ENCODE data around the gene KIAA1586. TPM values are rescaled to one million over a fixed set of nuclear protein-coding genes. Genes with fewer than 3 reads are reported as not detected.
"Not testable (repeated sequence)": the region's sequence is repeated elsewhere in the genome, so short reads cannot be mapped to it uniquely, and the experiment has no call there.

Gene KIAA1586, protein sequence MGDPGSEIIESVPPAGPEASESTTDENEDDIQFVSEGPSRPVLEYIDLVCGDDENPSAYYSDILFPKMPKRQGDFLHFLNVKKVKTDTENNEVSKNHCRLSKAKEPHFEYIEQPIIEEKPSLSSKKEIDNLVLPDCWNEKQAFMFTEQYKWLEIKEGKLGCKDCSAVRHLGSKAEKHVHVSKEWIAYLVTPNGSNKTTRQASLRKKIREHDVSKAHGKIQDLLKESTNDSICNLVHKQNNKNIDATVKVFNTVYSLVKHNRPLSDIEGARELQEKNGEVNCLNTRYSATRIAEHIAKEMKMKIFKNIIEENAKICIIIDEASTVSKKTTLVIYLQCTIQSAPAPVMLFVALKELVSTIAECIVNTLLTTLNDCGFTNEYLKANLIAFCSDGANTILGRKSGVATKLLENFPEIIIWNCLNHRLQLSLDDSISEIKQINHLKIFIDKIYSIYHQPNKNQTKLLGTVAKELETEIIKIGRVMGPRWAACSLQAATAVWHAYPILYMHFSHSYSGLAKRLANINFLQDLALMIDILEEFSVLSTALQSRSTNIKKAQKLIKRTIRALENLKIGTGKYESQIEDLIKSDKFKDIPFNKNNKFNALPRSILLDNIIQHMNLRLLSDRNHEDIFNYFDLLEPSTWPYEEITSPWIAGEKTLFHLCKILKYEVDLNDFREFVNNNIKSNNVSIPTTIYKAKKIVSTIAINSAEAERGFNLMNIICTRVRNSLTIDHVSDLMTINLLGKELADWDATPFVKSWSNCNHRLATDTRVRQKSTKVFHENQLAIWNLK
- 10 to 100 TPM; 11.7 to 17.7 (median 13.9) TPM for polyA plus RNA-seq (ENCODE audit: insufficient read length in 10 of 10)
- long read RNA-seq, donor 1, transcript KIAA1586-201 (4 exons, 2,933 nt), result major isoform, 7 of 7 reads
- long read RNA-seq, donor 1, partial matches to known transcripts, result 0 of 7 reads
- long read RNA-seq, donor 1, other reads (novel, unspliced or antisense), result 0 of 7 reads
- long read RNA-seq, donor 2, partial matches to known transcripts, result 0 of 4 reads
- long read RNA-seq, donor 2, other reads (novel, unspliced or antisense), result 0 of 4 reads
- long read RNA-seq, donor 3, result 0 reads
- long read RNA-seq, donor 4, partial matches to known transcripts, result 0 of 2 reads
- long read RNA-seq, donor 4, other reads (novel, unspliced or antisense), result 0 of 2 reads
- long read RNA-seq, donor 5, transcript KIAA1586-201 (4 exons, 2,933 nt), result major isoform, 8 of 11 reads
- long read RNA-seq, donor 5, partial matches to known transcripts, result 0 of 11 reads
- long read RNA-seq, donor 5, other reads (novel, unspliced or antisense), result 0 of 11 reads
- long read RNA-seq, donor 6, transcript KIAA1586-201 (4 exons, 2,933 nt), result major isoform, 7 of 8 reads
- long read RNA-seq, donor 6, partial matches to known transcripts, result 0 of 8 reads
- long read RNA-seq, donor 6, other reads (novel, unspliced or antisense), result 0 of 8 reads
- long read RNA-seq, donor 7, transcript KIAA1586-201 (4 exons, 2,933 nt), result major isoform, 6 of 6 reads
- long read RNA-seq, donor 7, partial matches to known transcripts, result 0 of 6 reads
- long read RNA-seq, donor 7, other reads (novel, unspliced or antisense), result 0 of 6 reads
- long read RNA-seq, donor 8, transcript KIAA1586-201 (4 exons, 2,933 nt), result major isoform, 6 of 6 reads
- long read RNA-seq, donor 8, partial matches to known transcripts, result 0 of 6 reads
- long read RNA-seq, donor 8, other reads (novel, unspliced or antisense), result 0 of 6 reads
- long read RNA-seq, donor 9, result 0 reads

DNA sequence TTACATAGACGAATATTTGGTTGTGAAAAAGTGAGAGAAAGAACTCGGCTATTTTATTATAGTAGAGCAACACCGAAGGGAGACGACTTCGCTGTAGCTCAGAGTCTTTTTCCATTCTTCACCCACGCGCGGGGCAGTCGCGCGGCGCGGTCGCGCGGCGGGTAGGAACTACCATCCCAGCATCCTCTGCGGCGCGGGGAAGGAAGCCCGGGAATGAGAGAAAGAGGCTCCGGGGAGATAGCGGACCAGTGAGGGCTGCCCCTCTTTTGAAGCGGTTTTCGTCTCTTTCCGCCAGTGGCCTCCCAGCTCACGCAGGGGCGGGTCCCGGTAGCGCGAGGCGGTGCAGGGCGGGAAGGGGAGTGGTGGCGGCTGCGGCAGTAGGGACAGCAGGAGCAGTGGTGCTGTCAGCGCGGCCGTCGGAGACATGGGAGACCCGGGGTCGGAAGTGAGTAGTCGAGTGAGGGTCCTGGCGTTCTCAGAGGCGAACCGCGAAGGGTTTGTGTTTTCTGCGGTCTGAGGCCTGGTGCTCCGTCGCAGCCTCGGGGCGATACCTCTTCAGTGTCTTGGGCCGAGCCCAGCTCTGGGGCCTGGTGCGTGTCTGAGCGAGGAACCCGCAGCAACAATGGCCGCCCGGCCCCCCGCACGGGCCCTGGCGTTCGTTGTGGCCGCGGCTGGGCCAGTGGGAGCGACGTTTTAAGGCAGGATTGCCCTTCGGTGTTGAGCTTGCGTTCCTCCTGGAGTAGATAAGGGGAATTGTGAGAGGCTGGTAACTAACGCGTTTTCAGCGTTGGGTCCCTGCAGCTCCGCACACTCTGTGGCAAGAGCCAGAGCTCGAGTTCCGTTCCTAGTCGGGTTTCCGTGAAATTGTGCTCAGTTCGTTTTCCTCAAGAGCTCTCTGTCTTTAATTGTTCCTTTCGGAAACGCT, at the start of gene KIAA1586:
KIAA1586 (plus strand) TSS at position 362 of the 925 bp plus-strand sequence; CDS start at position 425, 63 bp downstream.
- peak; percentile 91 to 97 (median 92) for DNase-seq

DNA sequence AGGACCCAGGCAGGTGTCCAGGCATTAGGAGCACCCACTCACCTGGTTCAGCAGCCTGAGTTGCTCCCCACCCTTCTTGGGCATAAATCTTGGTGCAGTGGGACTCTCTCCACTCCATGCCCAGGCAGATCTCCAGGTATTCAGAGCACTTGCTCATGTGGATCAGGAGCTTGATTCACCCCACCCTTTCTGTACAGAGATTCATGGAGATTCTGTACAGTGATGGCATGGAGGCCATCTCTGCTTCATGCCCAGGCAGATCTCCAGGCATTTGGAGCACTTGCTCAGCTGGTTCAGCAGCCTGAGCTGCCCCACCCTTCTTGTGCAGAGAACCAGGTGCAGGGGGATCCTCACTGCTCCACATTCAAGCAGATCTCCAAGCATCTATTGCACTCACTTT, 47.4 kb upstream of the KIAA1586 start:
- DNase-seq, result no peak

DNA sequence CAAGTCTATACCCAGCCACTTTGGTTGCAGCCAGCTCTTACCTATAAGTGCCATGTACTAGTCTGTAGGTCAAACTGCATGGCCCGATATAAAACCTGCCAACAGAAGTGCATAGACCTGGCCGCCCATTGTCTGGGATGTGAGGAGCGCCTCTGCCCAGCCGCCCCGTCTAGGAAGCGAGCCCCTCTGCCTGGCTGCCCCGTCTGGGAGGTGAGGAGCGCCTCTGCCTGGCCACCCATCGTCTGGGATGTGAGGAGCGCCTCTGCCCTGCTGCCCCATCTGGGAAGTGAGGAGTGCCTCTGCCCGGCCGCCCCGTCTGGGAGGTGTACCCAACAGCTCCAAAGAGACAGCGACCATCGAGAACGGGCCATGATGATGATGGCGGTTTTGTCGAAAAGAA, 46.7 kb upstream of the KIAA1586 start:
- DNase-seq, result not testable (repeated sequence)

DNA sequence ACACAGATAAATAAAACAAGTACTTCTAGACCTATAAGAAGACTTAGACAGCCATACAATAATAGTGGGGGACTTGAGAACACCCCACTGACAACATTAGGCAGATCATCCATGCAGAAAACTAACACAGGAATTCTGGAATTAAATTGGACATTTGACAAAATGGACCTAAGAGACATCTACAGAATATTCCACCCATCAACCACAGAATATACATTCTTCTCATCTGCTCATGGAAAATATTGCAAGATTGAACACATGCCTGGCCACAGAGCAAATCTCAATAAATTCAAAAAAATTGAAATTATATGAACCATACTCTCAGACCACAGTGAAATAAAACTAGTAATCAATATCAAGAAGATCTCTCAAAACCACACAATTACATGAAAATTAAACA, 44.3 kb upstream of the KIAA1586 start:
- no peak for DNase-seq

DNA sequence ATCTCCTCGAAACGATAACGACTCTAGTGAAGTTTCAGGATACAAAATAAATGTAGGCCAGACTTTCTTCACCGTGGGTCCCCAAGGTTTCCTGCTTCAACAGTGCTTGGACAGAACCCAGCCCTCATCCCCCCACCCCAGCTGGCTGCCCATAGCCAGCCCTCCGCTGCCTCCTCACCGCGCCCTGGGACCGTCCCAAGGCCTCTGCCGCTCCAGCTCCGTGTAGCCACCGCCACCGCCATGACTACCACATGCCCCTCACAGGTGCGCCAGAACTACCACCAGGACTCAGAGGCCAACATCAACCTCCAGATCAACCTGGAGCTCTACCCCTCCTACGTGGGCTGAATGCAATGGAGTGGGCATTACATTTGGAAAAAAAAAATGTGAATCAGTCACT, 42.2 kb upstream of the KIAA1586 start:
- no peak for DNase-seq

DNA sequence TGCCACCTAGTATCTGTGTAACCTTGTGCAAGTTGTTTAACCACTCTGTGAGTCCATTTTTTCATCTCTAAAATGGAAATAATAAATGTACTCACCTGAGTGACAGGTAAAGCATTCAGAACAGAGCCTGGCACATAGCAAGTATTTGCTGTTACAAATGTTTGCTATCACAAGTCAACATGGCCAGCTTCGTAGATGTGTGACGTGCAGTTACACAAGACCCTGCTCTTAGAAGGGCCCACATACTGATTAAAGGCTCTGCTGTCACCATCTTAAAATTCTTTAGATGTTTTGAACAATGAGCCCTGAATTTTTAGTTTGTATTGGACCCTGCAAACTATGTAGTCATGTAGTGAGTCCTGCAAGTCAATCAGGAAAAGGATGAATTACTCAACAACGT, 40.4 kb upstream of the KIAA1586 start:
- no peak for DNase-seq

DNA sequence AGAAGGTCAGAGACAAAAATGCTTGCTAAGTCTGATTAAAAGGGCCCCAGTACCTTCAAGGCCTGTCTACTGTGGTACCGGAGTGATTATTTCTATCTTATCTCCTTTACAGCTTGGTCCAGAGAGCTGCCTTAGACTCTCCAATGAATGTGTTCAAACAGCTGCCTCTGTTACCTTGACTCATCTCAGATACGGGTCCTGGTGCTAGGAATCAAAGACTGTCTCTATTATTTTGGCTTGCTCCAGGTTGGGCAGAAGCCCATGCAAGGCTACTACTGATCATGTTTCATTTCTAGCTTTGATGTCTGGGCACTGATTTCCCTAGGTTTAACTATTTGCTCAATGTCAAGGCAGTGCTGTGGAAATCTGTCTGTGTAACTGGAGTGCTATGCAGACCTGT, 38.4 kb upstream of the KIAA1586 start:
- not testable (repeated sequence) for DNase-seq

DNA sequence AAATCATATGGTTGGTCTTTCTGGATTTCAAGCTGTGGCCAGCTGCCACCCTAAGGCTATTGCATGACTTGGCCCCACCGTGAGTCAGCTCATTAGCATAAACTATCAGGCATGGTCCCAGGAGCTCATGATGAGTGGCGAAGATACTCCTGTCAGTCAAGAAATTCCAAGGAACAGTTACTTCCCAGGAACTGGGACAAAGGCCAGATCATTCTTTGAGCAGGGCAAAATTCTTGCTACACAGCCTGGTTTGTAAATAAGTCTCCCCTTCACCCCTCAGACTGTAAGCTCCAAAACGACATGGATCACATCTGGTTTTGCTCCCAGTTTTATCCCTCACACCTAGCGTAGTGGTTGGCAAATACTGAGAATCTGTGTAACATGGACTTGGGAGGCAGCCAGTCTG, 33.0 kb upstream of the KIAA1586 start:
- DNase-seq, result peak in 1 of 3 donors; percentile 31

DNA sequence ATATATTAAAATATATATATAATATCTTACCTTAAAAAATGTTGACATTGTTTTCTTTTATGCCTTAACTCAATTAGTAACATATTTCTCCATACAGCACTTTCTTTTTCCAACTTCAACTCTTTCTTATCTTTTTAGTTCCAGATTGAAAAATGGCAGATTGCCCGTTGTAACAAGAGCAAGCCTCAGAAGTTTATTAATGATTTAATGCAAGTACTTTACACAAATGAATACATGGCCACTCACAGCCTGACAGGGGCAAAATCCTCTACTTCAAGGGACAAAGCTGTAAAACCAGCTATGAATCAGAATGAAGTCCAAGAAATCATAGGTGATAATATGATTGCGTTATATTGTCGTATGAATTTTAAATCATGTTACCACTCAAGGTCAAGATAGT, 29.4 kb upstream of the KIAA1586 start:
- DNase-seq, result no peak

DNA sequence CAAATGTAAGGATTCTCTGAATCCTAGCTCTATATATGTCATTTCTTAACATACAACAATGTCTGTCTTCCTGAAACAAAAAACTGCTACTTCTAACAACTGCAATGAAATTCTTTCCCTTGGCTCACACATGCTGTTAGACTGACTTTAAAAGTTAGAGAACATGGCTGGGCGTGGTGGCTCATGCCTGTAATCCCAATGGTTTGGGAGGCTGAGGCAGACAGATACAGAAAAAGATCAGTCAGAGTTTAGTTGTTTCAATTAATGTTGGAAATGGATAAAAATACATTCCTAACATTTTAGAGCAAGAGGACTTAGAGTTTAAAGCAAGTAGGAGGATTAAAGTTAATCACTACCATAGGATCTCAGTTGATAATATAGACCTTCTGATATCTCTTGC, 28.7 kb upstream of the KIAA1586 start:
- DNase-seq, result no peak

DNA sequence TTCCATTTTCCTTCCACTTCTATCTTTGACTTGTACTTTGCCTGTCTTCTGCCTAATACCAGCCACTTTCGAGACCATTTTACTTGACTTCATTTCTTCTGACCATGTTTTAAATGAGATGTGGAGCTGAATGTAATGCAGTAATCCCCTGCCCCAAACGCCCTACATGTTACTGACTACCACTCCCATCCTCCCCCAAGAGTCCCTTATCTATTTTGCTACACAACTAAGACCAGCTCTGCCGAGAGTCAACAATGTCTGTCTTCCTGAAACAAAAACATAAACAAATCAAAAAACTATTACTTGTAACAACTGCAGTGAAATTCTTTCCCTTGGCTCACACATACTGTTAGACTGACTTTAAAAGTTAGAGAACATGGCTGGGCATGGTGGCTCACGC, 27.1 kb upstream of the KIAA1586 start:
- DNase-seq, result no peak

DNA sequence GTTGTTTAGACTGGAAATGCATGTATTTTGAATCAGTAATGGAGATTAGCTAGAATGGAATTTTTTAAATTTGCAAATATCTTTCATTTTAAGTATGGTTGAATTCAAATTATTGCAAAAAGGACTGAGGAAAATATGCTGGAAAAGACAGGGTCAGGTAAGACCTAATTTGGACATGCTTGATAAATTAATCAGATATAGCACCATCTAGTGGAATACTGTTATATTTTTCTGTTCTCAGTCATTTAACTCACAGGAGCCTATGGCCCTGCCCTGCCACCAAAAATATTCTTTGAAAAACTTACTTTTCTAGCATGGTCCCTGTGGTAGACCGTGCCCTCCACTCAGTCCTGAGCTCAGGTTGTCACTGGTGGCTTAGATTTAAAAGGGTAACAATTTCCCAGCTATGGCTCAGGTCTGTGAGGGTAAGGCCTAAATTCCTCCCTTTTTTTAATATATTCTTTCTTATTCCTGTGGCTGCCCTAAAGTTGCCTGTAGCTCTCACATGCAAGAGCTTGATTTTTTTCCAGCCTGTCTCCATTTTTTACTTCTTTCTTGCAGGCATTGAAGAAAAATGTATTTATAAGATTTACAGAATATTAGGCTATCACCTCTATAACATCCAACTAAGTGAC, 25.3 kb upstream of the KIAA1586 start:
- peak; percentile 17 to 34 (median 18) for DNase-seq

DNA sequence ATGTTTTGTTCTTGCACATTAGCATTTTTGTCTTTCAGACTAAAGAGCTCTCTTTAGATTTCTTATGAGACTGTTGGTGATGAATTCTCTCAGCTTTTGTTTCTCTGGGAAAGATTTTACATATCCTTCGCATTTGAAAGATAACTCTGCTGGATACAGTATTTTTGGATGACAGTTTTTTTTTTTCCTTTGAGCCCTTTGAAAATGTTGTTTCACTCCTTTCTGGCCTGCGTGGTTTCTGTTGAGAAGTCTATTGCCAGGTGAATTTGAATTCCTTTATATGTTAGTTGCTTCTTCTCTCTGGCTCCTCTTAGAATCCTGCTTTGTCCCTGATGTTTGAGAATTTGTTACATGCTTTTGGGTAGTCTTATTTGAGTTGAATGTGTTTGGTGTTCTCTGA, 22.2 kb upstream of the KIAA1586 start:
- no peak for DNase-seq

DNA sequence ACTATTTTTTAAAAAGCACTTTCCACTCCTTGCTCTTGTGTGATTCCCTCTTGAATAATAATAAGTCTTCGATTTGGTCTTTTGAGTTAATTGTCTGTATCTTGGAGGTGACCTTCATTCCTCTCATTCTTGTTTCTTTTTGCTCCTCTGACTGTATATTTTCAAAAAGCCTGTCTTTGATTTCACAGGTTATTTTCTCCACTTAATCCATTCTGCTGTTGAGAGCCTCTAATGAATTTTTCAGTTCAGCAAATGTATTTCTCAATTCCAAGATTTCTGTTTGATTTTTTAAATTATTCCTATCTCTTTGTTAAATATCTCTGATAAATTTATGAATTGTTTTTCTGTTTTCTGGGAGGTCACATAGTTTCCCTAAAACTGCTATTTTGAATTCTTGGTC, 21.7 kb upstream of the KIAA1586 start:
- DNase-seq, result no peak

DNA sequence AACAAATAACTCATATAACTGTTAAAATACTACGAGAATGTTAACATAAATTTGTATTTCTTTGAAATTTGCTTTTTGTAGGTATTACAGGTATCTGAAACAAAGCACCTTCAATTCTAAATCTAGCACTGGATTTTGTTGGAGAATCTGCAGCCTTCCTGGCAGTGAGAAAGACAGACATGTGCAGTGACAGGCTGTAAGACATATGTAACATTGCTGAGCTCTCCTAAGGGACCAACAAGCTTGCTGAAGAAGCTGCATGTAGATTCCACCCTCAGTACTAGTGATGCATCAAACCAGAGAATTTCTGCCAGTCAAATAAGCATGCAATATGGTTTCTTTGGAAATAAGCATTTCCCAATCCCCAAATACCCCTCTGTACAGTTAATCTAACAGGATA, 20.5 kb upstream of the KIAA1586 start:
- DNase-seq, result no peak

DNA sequence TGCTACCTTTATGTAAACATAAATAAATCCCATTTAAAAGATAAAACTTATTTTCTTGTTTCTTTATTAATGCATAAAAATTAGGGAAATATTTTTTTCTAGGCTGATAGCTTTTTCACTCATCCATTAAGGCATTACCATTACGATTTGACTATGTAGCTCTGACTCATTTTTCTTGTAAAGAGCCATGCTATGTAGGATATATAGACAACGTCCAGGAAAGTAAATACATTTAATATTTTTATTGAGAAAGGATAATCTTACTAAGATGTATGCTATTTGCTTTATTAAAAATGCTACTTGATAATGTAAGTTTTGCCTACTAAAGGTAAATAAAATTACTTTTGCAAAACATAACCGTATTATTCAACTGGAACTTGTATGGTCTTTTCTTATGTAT, 19.2 kb upstream of the KIAA1586 start:
- no peak for DNase-seq

DNA sequence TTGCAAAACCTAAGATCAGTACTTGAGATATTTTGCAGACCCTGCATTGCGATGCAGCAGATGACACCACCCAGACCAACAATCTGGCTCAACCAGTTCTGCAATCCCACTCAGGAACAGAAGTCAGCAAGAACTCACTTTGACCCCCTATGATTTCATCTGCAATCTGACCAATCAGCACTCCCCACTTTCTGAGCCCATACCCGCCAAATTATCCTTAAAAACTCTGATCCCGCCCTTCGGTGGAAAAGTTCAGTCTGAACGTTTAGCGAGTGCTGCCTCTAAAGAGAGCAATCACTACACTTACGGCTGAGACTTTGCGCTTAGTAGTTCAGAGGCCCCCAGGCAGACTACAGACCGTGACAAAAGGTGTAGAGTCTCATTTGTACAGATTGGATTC, 17.3 kb upstream of the KIAA1586 start:
- DNase-seq, result no peak

DNA sequence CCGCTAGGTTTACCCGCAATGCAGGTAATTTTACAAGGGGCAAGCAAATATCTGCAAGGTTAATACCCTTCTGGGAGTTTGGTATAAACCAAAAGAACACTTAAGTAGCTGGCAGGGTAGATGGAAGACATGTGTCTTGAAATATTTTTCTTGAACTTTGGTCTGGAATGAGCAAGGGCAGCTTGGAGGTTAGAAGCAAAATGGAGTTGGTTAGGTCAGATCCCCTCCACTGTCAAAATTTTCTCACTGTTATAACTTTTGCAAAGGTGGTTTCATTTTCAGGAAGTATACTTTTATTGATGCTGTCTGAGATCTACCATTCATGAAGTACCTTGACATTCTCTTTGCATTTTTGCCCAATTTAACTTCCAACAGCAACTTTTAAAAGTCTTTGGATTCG, 13.3 kb upstream of the KIAA1586 start:
- DNase-seq, result no peak

DNA sequence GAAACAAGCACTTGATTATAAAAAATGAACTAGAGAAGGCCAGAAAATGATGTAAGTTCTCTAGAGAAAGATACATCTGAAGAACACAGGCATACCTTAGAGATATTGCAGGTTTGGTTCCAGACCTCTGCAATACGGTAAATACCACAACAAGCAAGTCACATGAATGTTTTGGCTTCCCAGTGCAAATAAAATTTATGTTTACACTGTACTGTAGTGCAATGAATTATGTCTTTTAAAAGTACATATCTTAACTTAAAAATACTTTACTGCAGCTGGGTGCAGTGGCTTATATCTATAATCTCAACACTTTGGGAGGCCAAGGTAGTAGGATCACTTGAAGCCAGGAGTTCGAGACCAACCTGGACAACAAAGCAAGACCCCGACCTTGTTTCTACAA, 10.9 kb upstream of the KIAA1586 start:
- DNase-seq, result no peak

All from muscle of back (tissue), 13 donors.